ELR (cell line): ENCODE results near the gene SASS6.

Experiments used
- DNase-seq: peaks from one replicate; pipeline ENCODE4 v3.0.0-alpha.2; 2015; ENCODE audit warnings: low read depth

SASS6 gene

GRCh38 chr1:100045206-100045605 is 87.5 kb downstream of the SASS6 start:
- no peak for DNase-seq

DNA sequence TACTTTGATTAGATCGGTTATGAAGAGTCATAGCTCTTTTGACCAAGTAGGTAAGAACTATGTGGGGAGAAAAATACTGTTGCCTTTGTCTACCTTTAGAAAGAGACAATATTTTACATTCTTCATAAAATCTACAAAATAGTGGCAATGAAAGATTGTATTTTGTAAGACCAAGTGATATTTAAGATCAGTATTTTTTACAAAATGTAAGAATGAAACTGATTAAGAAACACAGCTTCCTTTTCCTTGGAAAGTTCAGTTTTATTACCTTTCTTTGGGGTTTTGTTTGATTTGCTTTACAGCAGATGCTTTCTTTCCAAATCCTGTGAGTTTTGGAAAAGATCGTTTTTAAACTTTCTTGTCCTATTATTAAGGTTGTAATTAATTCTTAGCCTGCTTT is 93.1 kb downstream of the SASS6 start:
- peak; percentile 25 for DNase-seq

DNA sequence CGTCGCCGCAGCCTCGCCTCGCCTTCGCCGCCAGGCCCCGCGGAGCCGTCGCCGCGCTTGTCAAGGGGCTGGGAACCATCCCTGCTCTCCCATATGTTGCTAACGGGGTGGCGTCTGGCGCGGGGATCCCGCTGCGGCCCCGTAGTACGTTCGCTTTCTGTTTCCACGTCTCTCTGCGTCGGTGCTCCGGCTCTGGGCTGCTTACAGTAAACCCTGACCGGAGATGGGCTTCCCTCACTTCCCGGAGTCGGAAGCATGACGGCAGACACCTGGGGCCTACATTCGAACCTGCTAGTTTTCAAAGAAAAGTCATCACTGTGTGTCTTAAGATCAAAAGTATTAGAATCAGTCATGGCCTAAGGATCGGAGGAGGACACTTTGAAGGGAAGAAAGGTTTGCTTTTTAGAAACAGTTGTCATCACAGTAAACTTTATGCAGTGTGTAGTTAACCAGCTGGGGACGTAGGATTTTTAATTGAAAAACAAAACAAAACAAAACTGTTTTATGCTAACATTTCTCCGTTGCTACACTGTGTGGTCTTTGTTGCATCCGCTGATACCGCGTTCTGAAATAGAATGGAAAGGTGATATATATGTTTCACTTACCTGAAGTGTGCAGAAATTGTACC is 94.0 kb downstream of the SASS6 start:
- peak; percentile 74 for DNase-seq

- DNase-seq = peak; percentile 89
These were observed 94.6 kb downstream of the SASS6 start for GRCh38 chr1:100037927-100038659.

- no peak for DNase-seq
These were observed 95.1 kb downstream of the SASS6 start for GRCh38 chr1:100037656-100037926.

DNA sequence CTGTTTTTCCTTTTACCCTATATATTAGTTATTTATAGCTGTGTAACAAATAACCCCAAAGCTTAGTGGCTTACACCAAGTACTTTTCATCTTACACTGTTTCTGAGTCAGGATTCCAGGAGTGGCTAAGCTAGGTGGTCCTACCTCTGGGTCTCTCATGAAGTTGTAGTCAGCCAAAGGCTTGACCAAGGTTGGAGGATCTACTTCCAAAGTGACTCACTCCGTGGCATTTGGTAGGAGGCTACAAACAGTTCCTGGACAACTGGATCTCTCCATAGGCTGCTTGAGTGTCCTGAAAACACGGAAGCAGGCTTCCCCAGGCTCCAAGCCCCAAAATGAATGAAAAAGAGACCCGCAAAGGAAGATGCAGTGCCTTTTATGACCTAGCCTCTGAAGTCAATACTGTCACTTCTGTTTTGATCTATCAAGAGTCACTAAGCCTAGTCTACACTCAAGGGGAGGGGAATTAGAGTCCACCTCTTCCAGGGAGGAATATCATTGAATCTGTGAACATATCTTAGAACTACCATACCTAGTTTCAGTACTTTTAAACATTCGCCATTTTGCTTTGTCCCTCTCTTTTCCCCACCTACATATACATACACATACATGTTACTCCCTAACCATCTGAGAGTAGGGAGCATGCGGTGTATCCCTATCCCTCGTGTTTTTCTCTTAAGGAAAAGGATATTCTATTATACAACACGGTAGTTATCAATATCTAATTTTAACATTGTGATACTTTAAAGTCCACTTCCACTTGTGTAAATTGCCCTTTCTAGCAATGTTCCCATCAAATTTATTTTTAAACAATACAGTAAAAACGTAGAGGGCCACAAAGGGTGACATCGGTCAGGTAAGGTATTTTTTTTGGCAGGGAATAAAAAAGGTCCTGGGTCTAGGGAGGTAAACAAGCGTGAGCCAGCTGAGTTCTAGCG is 95.7 kb downstream of the SASS6 start:
- DNase-seq = peak; percentile 85

- DNase-seq = no peak
These were observed 97.5 kb downstream of the SASS6 start for GRCh38 chr1:100035214-100035613.

- peak; percentile 53 for DNase-seq
These were observed 98.3 kb downstream of the SASS6 start for GRCh38 chr1:100034470-100034869.
